22Rv1 (cell line): ENCODE results near the gene C1QTNF1.

ENCODE experiments used
- CTCF ChIP-seq: fragments of 450-650 bp; IDR thresholded peaks from 2 replicates; pipeline ENCODE4 v1.5.1; 2017; ENCODE audit warnings: mild to moderate bottlenecking
- ZFX ChIP-seq: fragments of 450-650 bp; IDR thresholded peaks from 2 replicates; pipeline ENCODE4 v1.6.1; 2017; ENCODE audit warnings: antibody characterized with exemption, borderline replicate concordance

- TF ChIP-seq CTCF: no peak
- TF ChIP-seq ZFX: no peak
Measured at GRCh38 chr17:78976907-78977680, 46.9 kb upstream of the C1QTNF1 start.
